ENCODE measurements around the gene HFM1. TPM values are rescaled to one million over a fixed set of nuclear protein-coding genes. Genes with fewer than 3 reads are reported as not detected.
"Not testable (repeated sequence)": the region's sequence is repeated elsewhere in the genome, so short reads cannot be mapped to it uniquely, and the experiment has no call there.

Gene HFM1
- 1.5 and 7.1 TPM in 2 replicates for total RNA-seq (ENCODE audit: low replicate concordance)
- long read RNA-seq, partial matches to known transcripts: 1 of 3 reads
- long read RNA-seq, other reads (novel, unspliced or antisense): 2 of 3 reads

DNA sequence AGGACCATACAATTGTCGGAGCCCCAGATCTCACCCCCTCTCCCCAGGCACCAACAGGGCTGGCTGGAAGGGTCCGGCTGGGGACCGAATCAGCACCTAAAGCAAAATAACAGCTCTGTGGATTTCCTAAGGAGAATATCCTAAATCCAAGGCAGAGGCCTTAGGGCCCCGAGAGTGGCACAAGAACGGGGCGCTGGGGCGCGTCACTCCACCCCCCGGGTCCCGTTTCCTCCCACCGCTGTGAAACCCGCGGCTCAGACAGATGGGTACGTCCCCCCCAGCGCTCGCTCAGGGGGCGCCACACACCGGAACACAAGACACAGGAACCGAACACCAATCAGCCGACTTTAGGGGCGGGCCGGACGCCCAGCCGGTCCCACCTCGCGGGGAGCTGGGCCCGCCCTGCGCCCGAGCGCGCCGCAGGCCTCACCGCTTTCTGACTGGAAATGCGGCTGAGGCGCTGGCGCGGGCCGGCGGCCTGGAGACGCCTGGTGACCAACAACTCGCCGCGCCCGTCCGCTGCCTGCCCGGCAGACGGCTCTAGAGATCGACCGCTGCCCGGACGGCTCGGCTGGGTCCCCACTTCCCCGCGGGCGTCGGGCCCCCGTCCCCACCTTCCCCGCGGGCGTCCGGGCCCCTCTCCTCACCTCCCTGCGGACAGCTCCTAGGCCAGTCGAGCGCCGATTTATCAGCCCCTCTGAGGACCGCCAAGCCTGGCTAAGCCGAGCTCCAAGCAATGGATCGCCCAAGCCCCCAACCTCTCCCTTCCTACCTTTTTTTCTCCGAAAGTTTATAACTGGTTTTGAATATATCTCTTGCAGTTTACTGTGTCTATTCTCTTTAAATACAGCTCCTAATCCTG is at the start of gene HFM1:
Gene HFM1 (minus strand): TSS at position 687 of the 862 bp plus-strand sequence. CDS start 3,755 bp downstream, outside the sequence.
- peak; percentile 84 for DNase-seq (ENCODE audit: extremely low spot score, unreplicated experiment)
- no peak for TF ChIP-seq CTCF (conservative IDR thresholded peaks at IDR 0.05)
- Mint-ChIP-seq H3K36me3 (peaks cover 7% of the 10 kb centered on the region), H3K4me1 (ENCODE audit: unreplicated experiment) (peaks cover 7% of the 10 kb centered on the region), H3K27me3 (no peaks in the 10 kb centered on the region), H3K27ac (peak within 1 kb of the TSS; percentile 59), H3K9me3 (no peaks in the 10 kb centered on the region), H3K4me3 (peak within 1 kb of the TSS; percentile 93)

DNA sequence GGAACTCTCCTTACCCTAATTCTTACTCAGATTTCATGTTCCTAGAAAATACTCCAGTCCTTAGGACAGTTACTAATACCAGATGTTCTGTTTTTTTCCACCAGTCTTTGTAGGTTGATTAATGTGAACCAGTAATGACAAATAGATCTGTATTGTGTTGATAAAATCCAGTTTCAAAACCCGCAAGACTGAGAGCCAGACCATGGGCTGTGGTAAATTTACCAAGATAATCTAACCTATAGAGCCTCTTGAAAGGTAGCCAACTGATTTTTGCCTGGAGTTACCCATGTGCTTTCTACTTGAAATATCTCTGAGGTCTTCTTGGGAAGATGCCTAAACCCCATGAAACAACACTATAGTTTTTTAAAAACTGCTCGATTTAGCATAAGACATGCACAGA is 49.5 kb upstream of the HFM1 start:
- Mint-ChIP-seq H3K9me3 (no peaks in the 10 kb centered on the region), H3K4me1 (ENCODE audit: unreplicated experiment) (peaks cover 9% of the 10 kb centered on the region), H3K36me3 (no peaks in the 10 kb centered on the region), H3K27me3 (no peaks in the 10 kb centered on the region), H3K4me3 (no peak overlapping the region), H3K27ac (no peak overlapping the region)
- no peak for DNase-seq (ENCODE audit: extremely low spot score, unreplicated experiment)
- no peak for TF ChIP-seq CTCF (conservative IDR thresholded peaks at IDR 0.05)

DNA sequence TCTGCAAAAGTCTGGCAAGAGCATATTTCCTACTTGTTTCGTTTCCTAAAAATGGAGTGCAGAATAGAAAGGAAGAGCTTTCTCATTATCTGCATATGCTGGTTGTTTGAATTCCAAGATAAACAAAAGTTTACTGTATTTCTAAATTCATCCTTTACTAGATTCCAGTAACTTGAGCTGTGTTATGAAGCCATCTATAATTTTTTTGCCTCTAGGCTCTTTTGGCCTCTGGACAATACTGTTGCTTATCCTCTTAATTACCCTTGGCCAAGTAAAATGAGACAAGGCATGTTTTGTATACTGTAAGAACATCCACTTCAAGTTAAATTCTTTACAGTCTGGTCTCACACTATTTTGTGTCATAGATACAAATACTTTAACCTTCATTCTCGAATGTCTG is 45.6 kb upstream of the HFM1 start:
- peaks cover 3% of the 10 kb centered on the region for H3K27me3 Mint-ChIP-seq
- peaks cover 9% of the 10 kb centered on the region for H3K4me1 Mint-ChIP-seq (ENCODE audit: unreplicated experiment)
- DNase-seq (ENCODE audit: extremely low spot score, unreplicated experiment): no peak
- H3K4me3 Mint-ChIP-seq: no peak overlapping the region
- no peak for TF ChIP-seq CTCF (conservative IDR thresholded peaks at IDR 0.05)
- no peaks in the 10 kb centered on the region for H3K36me3 Mint-ChIP-seq
- H3K9me3 Mint-ChIP-seq: no peaks in the 10 kb centered on the region
- no peak overlapping the region for H3K27ac Mint-ChIP-seq

DNA sequence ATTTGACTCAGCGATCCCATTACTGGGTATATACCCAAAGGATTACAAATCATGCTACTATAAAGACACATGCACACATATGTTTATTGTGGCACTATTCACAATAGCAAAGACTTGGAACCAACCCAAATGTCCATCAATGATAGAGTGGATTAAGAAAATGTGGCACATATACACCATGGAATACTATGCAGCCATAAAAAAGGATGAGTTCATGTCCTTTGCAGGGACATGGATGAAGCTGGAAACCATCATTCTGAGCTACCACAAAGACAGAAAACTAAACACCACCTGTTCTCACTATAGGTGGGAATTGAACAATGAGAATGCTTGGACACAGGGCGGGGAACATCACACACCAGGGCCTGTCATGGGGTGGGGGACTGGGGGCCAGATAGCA is 43.1 kb upstream of the HFM1 start:
- not testable (repeated sequence) for H3K4me1 Mint-ChIP-seq (ENCODE audit: unreplicated experiment); H3K9me3 Mint-ChIP-seq; H3K27ac Mint-ChIP-seq; H3K36me3 Mint-ChIP-seq; DNase-seq (ENCODE audit: extremely low spot score, unreplicated experiment); H3K4me3 Mint-ChIP-seq; H3K27me3 Mint-ChIP-seq

DNA sequence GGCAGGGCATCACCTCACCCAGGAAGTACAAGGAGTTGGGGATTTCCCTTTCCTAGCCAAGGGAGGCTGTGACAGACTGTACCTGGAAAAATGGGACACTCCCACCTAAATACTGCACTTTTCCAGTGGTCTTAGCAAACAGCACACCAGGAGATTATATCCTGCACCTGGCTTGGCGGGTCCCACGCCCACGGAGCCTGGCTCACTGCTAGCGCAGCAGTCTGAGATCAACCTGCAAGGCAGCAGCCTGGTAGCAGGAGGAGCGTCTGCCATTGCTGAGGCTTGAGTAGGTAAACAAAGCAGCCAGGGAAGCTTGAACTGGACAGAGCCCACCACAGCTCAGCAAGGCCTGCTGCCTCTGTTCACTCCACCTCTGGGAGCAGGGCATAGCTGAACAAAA is 37.3 kb upstream of the HFM1 start:
- H3K4me3 Mint-ChIP-seq; H3K4me1 Mint-ChIP-seq (ENCODE audit: unreplicated experiment); DNase-seq (ENCODE audit: extremely low spot score, unreplicated experiment); H3K9me3 Mint-ChIP-seq; H3K27me3 Mint-ChIP-seq; H3K36me3 Mint-ChIP-seq; H3K27ac Mint-ChIP-seq: not testable (repeated sequence)

DNA sequence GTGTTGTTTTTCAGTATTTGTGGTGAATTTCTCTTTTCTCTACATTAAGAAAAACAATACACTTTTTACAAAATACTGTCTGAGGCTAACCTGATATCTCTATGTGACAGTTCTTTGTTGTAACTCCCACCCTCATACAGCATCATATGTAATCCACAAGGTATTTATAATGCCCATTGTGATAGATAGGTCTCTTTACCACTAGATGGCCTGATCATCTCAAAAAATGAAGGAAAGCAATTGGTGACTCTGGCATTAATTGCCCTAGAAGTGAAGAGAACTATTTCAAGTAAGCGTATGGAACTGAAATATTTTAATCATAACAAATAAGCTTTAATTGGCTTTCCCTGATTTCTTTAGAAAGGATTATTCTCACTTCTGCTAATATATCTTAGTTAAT is 36.2 kb upstream of the HFM1 start:
- DNase-seq (ENCODE audit: extremely low spot score, unreplicated experiment): no peak
- no peaks in the 10 kb centered on the region for H3K4me1 Mint-ChIP-seq (ENCODE audit: unreplicated experiment)
- H3K4me3 Mint-ChIP-seq: no peak overlapping the region
- peak; percentile 38 for TF ChIP-seq CTCF (conservative IDR thresholded peaks at IDR 0.05)
- no peaks in the 10 kb centered on the region for H3K9me3 Mint-ChIP-seq
- peaks cover 7% of the 10 kb centered on the region for H3K27me3 Mint-ChIP-seq
- H3K27ac Mint-ChIP-seq: no peak overlapping the region
- no peaks in the 10 kb centered on the region for H3K36me3 Mint-ChIP-seq
